ENCODE measurements around the gene WWC1. TPM values are rescaled to one million over a fixed set of nuclear protein-coding genes. Genes with fewer than 3 reads are reported as not detected.

WWC1 gene
- total and polyA plus RNA-seq, 10 of the 15 experiments (the other 5 are each of a cell fraction or from before 2014, with no cell fraction given) = 0.50 to 7.8 (median 2.5) TPM

- H3K4me1 ChIP-seq (ENCODE audit: control insufficient read depth, insufficient read depth, low read length) = no peaks in the 10 kb centered on the region
- FAIRE-seq (no peak), ATAC-seq (no peak), DNase-seq (ENCODE audit: low read depth, low spot score) (no peak)
- CTCF ChIA-PET = no interaction called here
- H3K4me3 ChIP-seq = no peak overlapping the region
- SMC1A ChIA-PET (ENCODE audit: uncharacterized antibody, unreplicated experiment) = no interaction called here
- TF ChIP-seq POLR2AphosphoS5 (IDR thresholded peaks at IDR 0.05; ENCODE audit: low read length) (no peak), EP300 (IDR thresholded peaks at IDR 0.05; ENCODE audit: borderline replicate concordance in 1 of 2, control insufficient read depth in 1 of 2, low read depth in 2 of 2, low read length in 2 of 2) (no peak), ZBTB4 (CRISPR knock-in tag; IDR thresholded peaks at IDR 0.05) (no peak), RELB (IDR thresholded peaks at IDR 0.05; ENCODE audit: low read depth) (no peak), SMARCA5 (IDR thresholded peaks at IDR 0.05) (no peak), ZNF274 (IDR thresholded peaks at IDR 0.05; ENCODE audit: insufficient read depth, insufficient read length) (no peak), NR2F1 (conservative IDR thresholded peaks at IDR 0.05) (no peak), POLR2A (IDR thresholded peaks at IDR 0.05; ENCODE audit: low read depth, low read length) (no peak), RBBP5 (conservative IDR thresholded peaks at IDR 0.05) (no peak), PAX8 (IDR thresholded peaks at IDR 0.05) (no peak), REST (IDR thresholded peaks at IDR 0.05; ENCODE audit: low read depth, low read length) (no peak), STAT3 (IDR thresholded peaks at IDR 0.05; ENCODE audit: low read depth, low read length) (no peak), BMI1 (IDR thresholded peaks at IDR 0.05; ENCODE audit: borderline replicate concordance) (no peak), MYC (IDR thresholded peaks at IDR 0.05; ENCODE audit: insufficient read depth, insufficient read length, insufficient replicate concordance, low read length, severe bottlenecking) (no peak), SMC3 (IDR thresholded peaks at IDR 0.05; ENCODE audit: borderline replicate concordance, low read length) (no peak)
- no peak overlapping the region for H3K27ac ChIP-seq (ENCODE audit: control insufficient read depth, insufficient read depth)
- no peaks in the 10 kb centered on the region for H3K9me3 ChIP-seq (replicated peaks; ENCODE audit: control insufficient read depth, insufficient read depth, low read length)
- 60% methylated on average over 5 of the region's 5 CpGs for WGBS (ENCODE audit: insufficient coverage, insufficient replicate concordance, low lambda C conversion rate, missing lambda C conversion rate)
- RAD21 ChIA-PET (ENCODE audit: unreplicated experiment) = no interaction called here
- H3K27me3 ChIP-seq (replicated peaks in 1 of 2; ENCODE audit: control insufficient read depth in 2 of 2, insufficient read depth in 2 of 2, low read length in 1 of 2) = no peaks in the 10 kb centered on the region
- no TSS peak for BruUV-seq (replicated peaks)
- H4K20me1 ChIP-seq (ENCODE audit: control insufficient read depth, insufficient read depth) = no peaks in the 10 kb centered on the region
- intact Hi-C loops (cut with micrococcal nuclease; ENCODE audit: unreplicated experiment) = no loop called here
- H3K4me2 ChIP-seq (ENCODE audit: control insufficient read depth, insufficient read depth) = no peak overlapping the region
- POLR2A ChIA-PET = no interaction called here
- H3K36me3 ChIP-seq (ENCODE audit: control insufficient read depth in 2 of 2, insufficient read depth in 2 of 2, low read length in 1 of 2) = no peaks in the 10 kb centered on the region
- H2AFZ ChIP-seq (ENCODE audit: control insufficient read depth, low read depth, low read length) = no peak overlapping the region
- in situ Hi-C loops (cut with MboI) = no loop called here
- H3K9ac ChIP-seq (ENCODE audit: control insufficient read depth, insufficient read depth, low read length) = no peak overlapping the region
- H3K79me2 ChIP-seq (ENCODE audit: control insufficient read depth, insufficient read depth, low read length) = no peaks in the 10 kb centered on the region
Measured at GRCh38 chr5:168426864-168427172, 135.4 kb downstream of the WWC1 start.
